HT1080 (cell line): ENCODE results near the gene TEX52. TPM values are rescaled to one million over a fixed set of nuclear protein-coding genes. Genes with fewer than 3 reads are reported as not detected.
A peak's percentile ranks its signal among the peaks of the same experiment; 100 is the strongest.
"Not testable (repeated sequence)": the region's sequence is repeated elsewhere in the genome, so short reads cannot be mapped to it uniquely, and the experiment has no call there.

Source experiments
- DNase-seq: peaks from one replicate; pipeline ENCODE4 v3.0.0-alpha.2; 2015; ENCODE audit warnings: low read depth
- total RNA-seq: library from RNA; depleted of rRNA; stranded (reverse); fragments of >200 nt; shearing (Covaris generic); gene quantifications from 2 replicates; pipeline ENCODE4 v1.2.3, GENCODE V29; 2014

The TEX52 gene
- total RNA-seq, 1 experiment from 2014 or later = not detected

- not testable (repeated sequence) for DNase-seq
These were observed 12.3 kb upstream of the TEX52 start for GRCh38 chr12:2868986-2869632.

DNA sequence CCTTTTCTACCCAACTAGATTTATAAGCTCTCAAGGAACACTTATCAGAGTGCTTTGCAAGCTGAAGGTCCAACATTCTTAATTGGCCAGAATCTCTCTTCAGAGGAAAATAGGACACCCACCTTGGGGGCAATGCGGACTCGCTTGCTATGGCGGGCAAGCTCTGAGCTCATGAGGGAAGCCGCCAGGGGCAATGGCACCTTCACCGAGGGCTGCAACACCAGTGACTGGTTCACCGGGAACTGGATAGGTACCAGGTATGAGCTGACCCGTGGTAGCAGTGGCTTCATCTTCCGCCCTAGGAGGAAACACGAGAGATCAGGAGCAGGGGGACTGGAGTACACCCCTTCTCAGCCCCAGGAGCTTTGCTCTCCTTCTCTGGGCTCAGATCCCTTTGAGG lies 7.4 kb upstream of the TEX52 start:
- DNase-seq = no peak

DNA sequence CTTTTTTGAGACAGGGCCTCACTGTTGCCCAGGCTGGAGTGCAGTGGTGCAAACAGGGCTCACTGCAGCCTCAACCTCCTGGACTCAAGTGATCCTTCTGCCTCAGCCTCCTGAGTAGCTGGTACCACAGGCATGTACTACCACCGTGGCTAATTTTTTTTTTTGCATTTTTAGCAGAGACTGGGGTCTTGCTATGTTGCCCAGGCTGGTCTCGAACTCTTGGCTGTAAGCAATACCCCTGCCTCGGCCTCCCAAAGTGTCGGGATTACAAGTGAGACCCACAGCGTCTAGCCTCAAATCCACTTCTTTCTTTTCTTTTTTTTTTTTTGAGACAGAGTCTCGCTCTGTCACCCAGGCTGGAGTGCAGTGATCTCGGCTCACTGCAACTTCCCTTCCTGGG lies 6.6 kb upstream of the TEX52 start:
- DNase-seq = not testable (repeated sequence)

DNA sequence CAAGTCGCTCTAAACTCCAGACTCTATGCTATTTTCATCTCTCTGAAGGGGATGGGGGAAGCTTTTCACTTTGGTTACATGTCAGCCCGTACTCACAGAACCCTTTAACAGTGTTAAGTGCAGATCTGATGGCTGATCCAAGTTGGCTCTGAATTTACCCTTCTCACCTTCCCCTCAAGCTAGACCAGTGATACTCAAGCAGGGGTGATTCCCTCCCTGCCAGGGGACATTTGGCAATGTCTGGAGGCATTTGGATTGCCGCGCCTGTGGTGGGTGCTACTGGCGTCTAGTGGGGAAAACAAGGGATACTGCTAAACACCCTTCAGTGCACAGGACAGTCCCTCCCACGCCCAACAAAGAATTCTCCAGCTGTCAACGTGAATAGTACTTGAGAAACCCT lies 6.0 kb upstream of the TEX52 start:
- no peak for DNase-seq

- DNase-seq = no peak
These were observed 3.3 kb upstream of the TEX52 start for GRCh38 chr12:2860170-2860569.

GRCh38 chr12:2858944-2859421 lies 2.1 kb upstream of the TEX52 start:
- no peak for DNase-seq

- no peak for DNase-seq
These were observed 1.5 kb upstream of the TEX52 start for GRCh38 chr12:2858334-2858733.

- DNase-seq = no peak
These were observed 737 bp upstream of the TEX52 start for GRCh38 chr12:2857576-2857975.

GRCh38 chr12:2856051-2856450 lies 788 bp downstream of the TEX52 start:
- DNase-seq = no peak

DNA sequence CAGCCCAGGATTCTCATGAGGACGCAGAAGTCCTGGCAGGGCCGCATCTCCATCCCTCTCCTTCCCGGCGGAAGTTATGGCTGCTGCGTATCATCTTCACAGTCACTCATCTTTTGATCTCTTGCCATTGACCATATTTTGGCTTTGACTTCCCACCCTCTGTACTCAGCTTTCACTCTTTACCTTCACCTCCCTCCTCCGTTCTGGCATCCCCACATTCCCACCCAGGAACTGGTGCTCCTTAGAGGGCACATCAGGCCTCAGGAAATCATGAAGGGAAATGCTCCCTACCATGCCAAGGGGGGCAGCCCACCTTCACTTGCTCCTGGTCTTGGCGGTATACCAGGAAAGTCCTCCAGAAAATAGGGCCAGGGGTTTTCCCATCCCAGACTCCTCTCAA lies 1.3 kb downstream of the TEX52 start:
- DNase-seq = no peak

- no peak for DNase-seq
These were observed 2.0 kb downstream of the TEX52 start for GRCh38 chr12:2854669-2855453.

DNA sequence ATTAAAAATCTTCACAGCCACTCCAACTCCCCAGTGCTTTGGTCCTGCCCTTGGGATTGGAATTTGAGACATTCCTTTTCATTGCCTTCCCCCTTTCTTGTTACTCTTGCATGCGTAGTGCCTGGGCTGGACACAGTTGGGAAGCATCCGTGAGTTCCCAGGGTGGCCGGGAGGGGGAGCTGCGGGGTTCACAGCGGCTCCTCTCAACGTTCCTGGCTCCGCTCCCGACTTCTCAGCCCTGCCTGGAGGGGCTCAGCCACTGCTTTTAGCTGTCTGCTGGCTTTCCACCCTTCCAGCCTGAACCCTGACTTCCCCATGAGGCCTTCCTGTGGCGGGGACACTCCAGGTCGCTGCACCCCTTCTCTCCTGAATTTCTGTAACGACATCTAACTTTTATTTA lies 3.2 kb downstream of the TEX52 start:
- peak; percentile 71 for DNase-seq

DNA sequence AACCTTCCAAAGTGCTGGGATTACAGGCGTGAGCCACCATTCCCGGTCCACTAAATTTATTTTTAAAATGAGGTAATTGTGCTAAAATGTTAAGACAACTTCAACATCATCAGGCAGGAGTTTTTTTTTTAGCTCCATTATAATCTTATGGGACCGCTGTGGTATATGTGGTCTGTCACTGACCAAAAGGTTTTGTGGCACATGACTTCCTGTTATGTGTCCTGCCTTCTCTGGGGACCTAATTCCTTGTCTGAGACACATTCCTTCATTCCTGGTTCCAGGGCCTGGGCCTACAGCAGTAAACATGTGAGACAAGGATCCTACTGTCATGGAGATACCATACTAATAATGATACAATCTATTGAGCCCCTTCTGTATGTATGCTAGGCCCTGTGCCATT lies 4.9 kb downstream of the TEX52 start:
- DNase-seq = no peak

- peak; percentile 66 for DNase-seq
These were observed 11.6 kb downstream of the TEX52 start for GRCh38 chr12:2845280-2845679.

- no peak for DNase-seq
These were observed 12.1 kb downstream of the TEX52 start for GRCh38 chr12:2844786-2845185.

DNA sequence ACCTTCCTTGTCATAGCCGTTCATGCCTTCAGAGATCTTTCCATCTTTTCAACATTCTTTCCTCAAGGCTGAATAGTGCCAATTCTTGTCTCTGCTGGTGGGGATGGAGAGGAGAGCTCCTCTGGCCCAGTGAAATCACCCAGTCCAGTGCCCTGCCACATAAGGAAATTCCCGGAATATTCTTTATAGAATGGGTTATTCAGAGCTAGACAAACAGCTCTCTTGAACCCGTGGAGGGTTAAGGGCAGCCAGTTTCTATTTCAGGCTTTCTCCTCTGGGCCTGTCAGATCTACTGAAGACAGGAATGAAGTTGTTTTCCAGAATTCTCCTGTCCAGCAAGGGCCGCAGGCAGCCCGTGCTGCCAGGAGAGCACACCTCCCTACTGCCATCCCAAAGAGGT lies 13.9 kb downstream of the TEX52 start:
- no peak for DNase-seq

DNA sequence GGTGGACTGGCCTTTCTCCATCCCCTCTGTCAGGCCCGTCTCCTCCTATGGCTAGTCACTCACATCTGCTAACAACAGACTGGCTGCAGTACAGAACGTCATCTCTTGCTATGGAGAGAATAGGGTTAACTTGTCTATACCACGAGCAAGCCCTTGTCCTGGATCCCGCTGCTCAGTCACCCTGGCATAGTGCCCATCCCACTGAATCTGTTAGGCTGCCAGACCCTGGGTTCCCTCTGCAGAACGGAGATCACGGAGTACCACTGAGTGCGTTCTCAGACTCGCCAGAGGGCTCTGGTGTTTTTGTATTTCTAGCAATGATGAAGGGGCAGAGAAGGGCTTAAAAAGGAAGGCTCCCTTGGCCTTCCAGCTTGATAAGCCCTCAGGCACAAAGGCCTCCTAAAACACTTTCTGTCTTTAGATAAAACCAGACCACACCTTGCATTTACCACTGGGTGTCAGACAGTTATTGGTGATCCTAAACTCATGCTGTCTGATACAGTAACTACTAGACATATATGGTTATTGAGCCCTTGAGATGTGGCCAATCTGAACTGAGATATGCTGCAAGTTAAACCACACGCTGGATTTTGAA lies 15.7 kb downstream of the TEX52 start:
- no peak for DNase-seq

DNA sequence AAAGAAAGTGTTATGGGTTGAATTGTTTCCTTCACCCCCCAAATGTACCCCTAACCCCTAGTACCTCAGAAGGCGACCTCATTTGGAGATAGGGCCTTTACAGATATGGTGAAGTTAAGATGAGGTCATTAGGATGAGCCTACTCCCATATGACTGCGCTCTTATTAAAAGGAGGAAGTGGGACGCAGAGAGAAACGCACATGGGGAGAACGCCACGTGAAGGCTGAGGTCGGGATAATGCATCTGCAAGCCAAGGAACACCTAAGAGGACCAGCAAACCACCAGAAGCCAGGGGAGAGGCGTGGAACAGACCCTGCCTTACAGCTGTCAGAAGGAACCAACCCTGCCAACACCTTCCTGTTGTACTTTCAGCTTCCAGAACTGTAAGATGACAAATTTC lies 20.3 kb downstream of the TEX52 start:
- DNase-seq = no peak

DNA sequence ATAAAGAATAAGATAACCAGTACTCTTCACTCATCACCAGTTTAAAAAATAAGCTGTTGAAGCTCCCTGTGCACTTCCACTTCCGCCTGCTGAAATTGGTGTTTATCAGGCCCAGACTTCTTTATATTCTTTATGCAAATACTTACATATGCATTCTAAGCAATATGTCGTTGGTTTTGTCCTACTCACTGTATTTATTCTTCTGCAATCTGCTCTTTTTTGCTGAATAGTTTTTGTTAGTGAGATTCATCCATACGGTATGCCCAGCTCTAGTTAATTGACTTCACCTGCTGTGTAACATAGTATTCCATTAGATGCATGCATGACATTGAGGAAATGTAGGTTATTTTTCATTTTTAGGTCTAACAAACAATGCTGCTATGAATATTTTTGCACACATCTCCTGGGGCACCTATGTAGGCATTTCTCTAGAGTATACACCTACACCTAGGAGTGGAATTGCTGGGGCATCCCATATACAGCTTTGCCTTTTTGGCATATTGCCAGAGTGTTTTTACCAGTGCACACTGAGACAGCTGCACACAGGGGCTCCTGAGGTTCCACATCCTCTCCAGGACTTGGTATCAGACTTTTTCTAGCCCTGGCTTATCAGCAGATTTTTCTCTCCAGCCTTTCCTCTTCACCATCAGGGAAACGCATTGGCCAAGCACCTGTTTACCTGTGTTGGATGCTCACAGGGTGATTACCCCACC lies 21.0 kb downstream of the TEX52 start:
- no peak for DNase-seq

GRCh38 chr12:2834581-2835491 lies 22.0 kb downstream of the TEX52 start, which contains the start of gene NRIP2:
Gene NRIP2 (minus strand): TSS chr12:2835035. CDS start chr12:2834983, 52 bp downstream.
- no peak for DNase-seq

GRCh38 chr12:2833810-2834209 lies 23.0 kb downstream of the TEX52 start:
- DNase-seq = no peak
